HepG2 (cell line): ENCODE data around the gene LNPK. TPM values are rescaled to one million over a fixed set of nuclear protein-coding genes. Genes with fewer than 3 reads are reported as not detected.

Experiments used
- ATAC-seq: fragments of 200-7000 bp; cut with Tn5 transposase; 3 replicates; pipeline ENCODE4 v1.9.1; 2020; ENCODE audit warnings: mild to moderate bottlenecking, moderate library complexity
- BruUV-seq: library from RNA; stranded (reverse); fragments of 400-500 nt; replicated peaks from 2 replicates; lab custom pipeline; 2021; lab: Mats Ljungman, UMichigan
- CTCF ChIA-PET: fragments of 300-600 bp; formaldehyde crosslinking; extraction: SDS; loops from one replicate; lab custom pipeline; 2021; ENCODE audit warnings: low total read pairs, inconsistent platforms, low intra/inter-chr PET ratio; lab: Yijun Ruan, JAX
- POLR2A ChIA-PET: fragments of 350-600 bp; sonication (Branson Sonifier 250); formaldehyde crosslinking; loops from one replicate; lab custom pipeline; 2020; ENCODE audit warnings: antibody characterized with exemption, inconsistent platforms; lab: Yijun Ruan, JAX
- DNase-seq: peaks from one replicate; pipeline ENCODE4 v3.0.0-alpha.2; 2015; ENCODE audit warnings: low spot score
- FAIRE-seq: peaks from 3 replicates; lab custom pipeline; 2011; peaks lifted over from hg19 to GRCh38; lab: Jason Lieb, UNC
- H2AFZ ChIP-seq: one replicate; pipeline ENCODE4 v1.6.1; 2011; ENCODE audit warnings: low read length, inconsistent platforms
- H3K27ac ChIP-seq: fragments of 300-600 bp; 3 replicates; pipeline ENCODE4 v1.8.0; 2011; ENCODE audit warnings: mixed run types, mild to moderate bottlenecking, mixed read lengths, low read length, inconsistent platforms; ENCODE audit not compliant: insufficient read depth; ENCODE audit errors: extremely low read length
- H3K27me3 ChIP-seq, 2 experiments: fragments of 200-600 bp in 1 of 2; 2 replicates in 1 of 2; 3 replicates in 1 of 2; pipeline versions ENCODE4 v1.6.0 to v1.8.0; 2011; ENCODE audit warnings: low read length in 2 of 2, mild to moderate bottlenecking in 2 of 2, moderate library complexity in 2 of 2, inconsistent platforms in 1 of 2; ENCODE audit not compliant: insufficient read depth in 2 of 2, control insufficient read depth in 1 of 2
- H3K36me3 ChIP-seq, 2 experiments: fragments of 200-600 bp in 1 of 2; replicated peaks in 1 of 2; 2 replicates in 1 of 2; 3 replicates in 1 of 2; pipeline versions ENCODE4 v1.5.1 to v1.8.0; 2011; ENCODE audit warnings: low read length in 2 of 2, inconsistent platforms in 1 of 2; ENCODE audit not compliant: insufficient read depth in 2 of 2, control insufficient read depth in 1 of 2
- H3K4me1 ChIP-seq: 2 replicates; pipeline ENCODE4 v1.5.1; 2012; ENCODE audit warnings: low read length, inconsistent platforms; ENCODE audit not compliant: insufficient read depth
- H3K4me2 ChIP-seq: 2 replicates; pipeline ENCODE4 v1.6.0; 2011; ENCODE audit warnings: low read depth, low read length, inconsistent platforms
- H3K4me3 ChIP-seq, 3 experiments: fragments of 200-600 bp in 1 of 3; sonication (generic), shearing (Covaris generic) in 1 of 3; replicated peaks in 1 of 3; 2 replicates each; pipeline ENCODE4 v1.5.1; 2011 to 2016; ENCODE audit warnings: low read length in 3 of 3, inconsistent platforms in 2 of 3, low read depth in 2 of 3, mild to moderate bottlenecking in 2 of 3, control low read depth in 1 of 3, mixed read lengths in 1 of 3; ENCODE audit not compliant: insufficient read depth in 1 of 3
- H3K79me2 ChIP-seq: one replicate; pipeline ENCODE4 v1.6.1; 2011; ENCODE audit warnings: low read length, inconsistent platforms; ENCODE audit not compliant: insufficient read depth
- H3K9ac ChIP-seq: 2 replicates; pipeline ENCODE4 v1.6.0; 2011; ENCODE audit warnings: mild to moderate bottlenecking, low read depth, low read length, inconsistent platforms; ENCODE audit not compliant: insufficient read depth
- H3K9me3 ChIP-seq: 2 replicates; pipeline ENCODE4 v1.5.1; 2012; ENCODE audit warnings: mild to moderate bottlenecking, low read length
- H4K20me1 ChIP-seq: 2 replicates; pipeline ENCODE4 v1.6.0; 2011; ENCODE audit warnings: inconsistent platforms, mild to moderate bottlenecking, low read length, moderate library complexity; ENCODE audit not compliant: insufficient read depth
- ATF7 ChIP-seq, 2 experiments: fragments of 450-650 bp in 1 of 2; sonication (generic) in 1 of 2; formaldehyde crosslinking in 1 of 2; IDR thresholded peaks; 2 replicates each; pipeline versions ENCODE4 v1.4.0 to v1.6.1; 2016 to 2020; ENCODE audit warnings: antibody characterized with exemption in 1 of 2, mild to moderate bottlenecking in 1 of 2, missing genetic modification reagents in 1 of 2
- CHD4 ChIP-seq: fragments of 200-600 bp; sonication (generic); IDR thresholded peaks from 2 replicates; pipeline ENCODE4 v1.7.0; 2017; ENCODE audit warnings: mild to moderate bottlenecking, low read length, borderline replicate concordance
- EED ChIP-seq: sonication (generic); formaldehyde crosslinking; IDR thresholded peaks from 2 replicates; pipeline ENCODE4 v1.5.0; 2020; ENCODE audit warnings: mild to moderate bottlenecking, missing genetic modification reagents
- ELF4 ChIP-seq: sonication (generic); formaldehyde crosslinking; IDR thresholded peaks from 2 replicates; pipeline ENCODE4 v1.5.0; 2020; ENCODE audit warnings: missing genetic modification reagents, mild to moderate bottlenecking, moderate library complexity, borderline replicate concordance
- HMGA1 ChIP-seq: sonication (generic); formaldehyde crosslinking; conservative IDR thresholded peaks from 2 replicates; pipeline ENCODE4 v1.4.0; 2020; ENCODE audit warnings: missing genetic modification reagents
- IKZF1 ChIP-seq: fragments of 450-650 bp; IDR thresholded peaks from 2 replicates; pipeline ENCODE4 v1.7.1; 2016
- KLF9 ChIP-seq: IDR thresholded peaks from 2 replicates; pipeline ENCODE4 v1.6.1; 2016; ENCODE audit warnings: low read depth
- MXI1 ChIP-seq: IDR thresholded peaks from 3 replicates; pipeline ENCODE4 v1.6.1; 2012; ENCODE audit warnings: low read depth, low read length, inconsistent platforms, borderline replicate concordance
- NONO ChIP-seq, 2 experiments: fragments of 450-650 bp in 1 of 2; sonication (generic) in 1 of 2; formaldehyde crosslinking in 1 of 2; IDR thresholded peaks in 1 of 2; conservative IDR thresholded peaks in 1 of 2; 2 replicates each; pipeline versions ENCODE4 v1.6.1 to v1.8.0; 2017 to 2022; ENCODE audit warnings: mild to moderate bottlenecking in 1 of 2, missing genetic modification reagents in 1 of 2, moderate library complexity in 1 of 2
- POLR2G ChIP-seq: fragments of 200-400 bp; formaldehyde crosslinking; IDR thresholded peaks from 2 replicates; pipeline ENCODE4 v1.6.1; 2018; ENCODE audit warnings: mild to moderate bottlenecking, low read depth, low read length, moderate library complexity
- SMYD3 ChIP-seq: sonication (generic); formaldehyde crosslinking; IDR thresholded peaks from 2 replicates; pipeline ENCODE4 v1.8.1; 2023; ENCODE audit warnings: mild to moderate bottlenecking, missing genetic modification reagents
- SOX5 ChIP-seq: IDR thresholded peaks from 2 replicates; pipeline ENCODE4 v1.6.1; 2016; ENCODE audit warnings: borderline replicate concordance
- TBP ChIP-seq: sonication (generic); formaldehyde crosslinking; IDR thresholded peaks from 2 replicates; pipeline ENCODE4 v1.5.0; 2020; ENCODE audit warnings: missing genetic modification reagents
- ZFP82 ChIP-seq: sonication (generic); formaldehyde crosslinking; IDR thresholded peaks from 2 replicates; pipeline ENCODE4 v1.5.1; 2020; ENCODE audit warnings: mild to moderate bottlenecking, missing genetic modification reagents, borderline replicate concordance
- ZNF143 ChIP-seq: sonication (generic); formaldehyde crosslinking; IDR thresholded peaks from 2 replicates; pipeline ENCODE4 v1.4.0; 2020; ENCODE audit warnings: missing genetic modification reagents
- ZNF225 ChIP-seq: sonication (generic); formaldehyde crosslinking; IDR thresholded peaks from 2 replicates; pipeline ENCODE4 v1.4.0; 2020; ENCODE audit warnings: mild to moderate bottlenecking, missing genetic modification reagents
- ZNF230 ChIP-seq: sonication (generic); formaldehyde crosslinking; IDR thresholded peaks from 2 replicates; pipeline ENCODE4 v1.4.0; 2020; ENCODE audit warnings: mild to moderate bottlenecking, missing genetic modification reagents
- ZSCAN25 ChIP-seq: sonication (generic); formaldehyde crosslinking; IDR thresholded peaks from 2 replicates; pipeline ENCODE4 v1.8.0; 2022; ENCODE audit warnings: mild to moderate bottlenecking, missing genetic modification reagents
- WGBS: methylation state at CpG from one replicate; pipeline ENCODE4 v1.1.6; 2017; ENCODE audit warnings: low lambda C conversion rate; 5-methylcytosine and 5-hydroxymethylcytosine counted together
- in situ Hi-C: cut with HindIII; loops from 2 replicates; pipeline ENCODE4 v1.10.0; 2017; ENCODE audit warnings: low pct_unique_long_range_greater_than_20kb; ENCODE audit not compliant: extremely low pct_ligation_motif_present
- intact Hi-C: fragments of 100-400 bp; cut with micrococcal nuclease; formaldehyde crosslinking; loops from one replicate; pipeline ENCODE4 v1.10.0; 2022; ENCODE audit not compliant: unreplicated experiment
- polyA plus RNA-seq, 8 experiments: library from polyadenylated mRNA; depleted of rRNA in 3 of 8; stranded (reverse) in 7 of 8; unstranded in 1 of 8; fragments of >200 nt; fragmentation: Illumina TruSeq in 4 of 8; extraction: Trizol in 4 of 8; gene quantifications; 2 replicates each; pipeline versions ENCODE4 v1.2.1 to v1.2.3, GENCODE V29; 2011 to 2016; ENCODE audit warnings: low read depth in 4 of 8, missing spikeins in 1 of 8, mixed read lengths in 1 of 8; ENCODE audit not compliant: insufficient read depth in 1 of 8
- total RNA-seq, 5 experiments: library from RNA; depleted of rRNA; stranded (reverse); fragments of >200 nt; fragmentation: Illumina TruSeq; extraction: Trizol; gene quantifications; 2 replicates each; pipeline ENCODE4 v1.2.3, GENCODE V29; 2016; ENCODE audit warnings: low read depth in 1 of 5
- TF ChIP-seq, protein P1 (sequence below): sonication (generic); formaldehyde crosslinking; IDR thresholded peaks from 2 replicates; pipeline ENCODE4 v1.4.0; 2020; ENCODE audit warnings: missing genetic modification reagents, borderline replicate concordance

LNPK gene
- total and polyA plus RNA-seq, 2 of the 13 experiments (the other 11 are each of a cell fraction or from before 2014, with no cell fraction given), result 25.4 to 26.1 TPM

DNA sequence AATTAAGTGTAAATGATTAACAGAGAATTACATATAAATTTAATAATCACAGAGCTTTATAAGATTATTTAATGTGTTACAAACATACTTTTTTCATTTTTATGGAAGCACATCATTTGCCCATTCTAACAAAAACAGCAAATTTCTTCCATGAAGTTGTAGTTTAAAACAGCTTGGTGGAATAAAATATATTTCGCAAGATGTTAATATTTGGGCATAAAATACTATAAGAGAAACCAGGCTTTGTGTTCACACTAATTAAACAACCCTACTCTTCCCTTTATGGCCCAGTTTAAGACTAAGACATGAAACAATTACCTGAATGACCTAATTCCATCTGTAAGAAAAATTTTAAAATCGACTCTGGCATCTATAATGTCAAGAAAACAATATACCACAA lies 69.4 kb downstream of the LNPK start:
- H3K27me3 ChIP-seq, result no peaks in the 10 kb centered on the region
- CTCF ChIA-PET, result no interaction called here
- 88% methylated on average over 2 of the region's 2 CpGs for WGBS
- H3K4me3 ChIP-seq, result no peak overlapping the region
- no peak overlapping the region for H2AFZ ChIP-seq
- POLR2A ChIA-PET, result no interaction called here
- no peak overlapping the region for H3K27ac ChIP-seq
- H3K9ac ChIP-seq, result no peak overlapping the region
- in situ Hi-C loops (no loop called here), intact Hi-C loops (no loop called here)
- DNase-seq, result no peak
- no TSS peak for BruUV-seq
- H3K79me2 ChIP-seq, result no peaks in the 10 kb centered on the region
- no peaks in the 10 kb centered on the region for H3K9me3 ChIP-seq
- no peak overlapping the region for H3K4me2 ChIP-seq
- FAIRE-seq, result no peak
- no peak for ATAC-seq
- H4K20me1 ChIP-seq, result no peaks in the 10 kb centered on the region
- peaks cover 3 to 20% of the 10 kb centered on the region in 2 experiments for H3K36me3 ChIP-seq
- no peaks in the 10 kb centered on the region for H3K4me1 ChIP-seq
- TF ChIP-seq ZNF230 (CRISPR knock-in tag) (no peak), IKZF1 (no peak), SOX5 (CRISPR knock-in tag) (no peak), EED (CRISPR knock-in tag) (no peak), HMGA1 (CRISPR knock-in tag) (no peak)
- TF ChIP-seq, protein P1, sequence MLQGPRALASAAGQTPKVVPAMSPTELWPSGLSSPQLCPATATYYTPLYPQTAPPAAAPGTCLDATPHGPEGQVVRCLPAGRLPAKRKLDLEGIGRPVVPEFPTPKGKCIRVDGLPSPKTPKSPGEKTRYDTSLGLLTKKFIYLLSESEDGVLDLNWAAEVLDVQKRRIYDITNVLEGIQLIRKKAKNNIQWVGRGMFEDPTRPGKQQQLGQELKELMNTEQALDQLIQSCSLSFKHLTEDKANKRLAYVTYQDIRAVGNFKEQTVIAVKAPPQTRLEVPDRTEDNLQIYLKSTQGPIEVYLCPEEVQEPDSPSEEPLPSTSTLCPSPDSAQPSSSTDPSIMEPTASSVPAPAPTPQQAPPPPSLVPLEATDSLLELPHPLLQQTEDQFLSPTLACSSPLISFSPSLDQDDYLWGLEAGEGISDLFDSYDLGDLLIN, result no peak

DNA sequence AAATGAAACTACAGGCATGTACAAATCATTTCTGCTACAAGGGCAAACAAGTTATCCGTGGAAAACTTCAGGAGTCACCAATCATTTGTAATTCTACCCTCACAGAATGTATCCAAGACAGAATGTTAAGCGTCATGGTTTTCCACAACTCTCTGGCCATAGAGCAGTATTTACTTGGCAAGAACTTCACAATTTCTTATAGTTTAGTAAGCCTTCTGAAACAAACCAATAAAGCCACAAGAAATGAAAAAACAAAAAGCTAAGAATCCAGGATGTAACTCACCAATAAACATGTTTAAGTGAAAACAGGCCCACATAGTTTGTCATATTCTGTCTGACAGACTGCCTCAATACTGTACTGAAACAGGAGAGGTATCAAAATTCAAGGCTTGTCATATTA lies 70.3 kb downstream of the LNPK start:
- BruUV-seq, result no TSS peak
- no peak overlapping the region for H3K9ac ChIP-seq
- ChIA-PET POLR2A (no interaction called here), CTCF (no interaction called here)
- no peak overlapping the region for H3K4me3 ChIP-seq
- intact Hi-C loops, result no loop called here
- no peaks in the 10 kb centered on the region for H3K4me1 ChIP-seq
- H3K9me3 ChIP-seq, result no peaks in the 10 kb centered on the region
- FAIRE-seq (no peak), ATAC-seq (no peak), DNase-seq (no peak)
- no peaks in the 10 kb centered on the region for H4K20me1 ChIP-seq
- no peak overlapping the region for H3K27ac ChIP-seq
- no peak overlapping the region for H3K4me2 ChIP-seq
- no peaks in the 10 kb centered on the region for H3K79me2 ChIP-seq
- no peak overlapping the region for H2AFZ ChIP-seq
- in situ Hi-C loops, result no loop called here
- 96% methylated on average over 2 of the region's 2 CpGs for WGBS
- H3K27me3 ChIP-seq, result no peaks in the 10 kb centered on the region
- peaks cover 3 to 15% of the 10 kb centered on the region in 2 experiments for H3K36me3 ChIP-seq
- TF ChIP-seq ZFP82 (CRISPR knock-in tag), result no peak
- no peak for TF ChIP-seq ZSCAN25 (CRISPR knock-in tag)
- TF ChIP-seq NONO (IDR thresholded peaks at IDR 0.05), result no peak
- no peak for TF ChIP-seq NONO (CRISPR knock-in tag; conservative IDR thresholded peaks at IDR 0.05)
- TF ChIP-seq CHD4, result no peak
- TF ChIP-seq TBP (CRISPR knock-in tag), result no peak
- TF ChIP-seq KLF9, result no peak
- no peak for TF ChIP-seq SMYD3 (CRISPR knock-in tag)
- TF ChIP-seq MXI1, result no peak
- TF ChIP-seq ZNF225 (CRISPR knock-in tag), result no peak
- no peak for TF ChIP-seq ZNF143
- no peak for TF ChIP-seq POLR2G
- TF ChIP-seq ELF4 (CRISPR knock-in tag), result no peak
- TF ChIP-seq ATF7 (IDR thresholded peaks at IDR 0.05), result no peak
- TF ChIP-seq ATF7 (CRISPR knock-in tag; IDR thresholded peaks at IDR 0.05), result no peak
